Uterus (tissue), 2 donors: Measurements from ENCODE around the gene TRMU.

Experiments used
- POLR2A ChIP-seq, 2 donors: fragments of 450-650 bp; IDR thresholded peaks; one replicate each; pipeline ENCODE4 v1.6.1; 2016; ENCODE audit warnings: antibody characterized with exemption in 2 of 2, mild to moderate bottlenecking in 1 of 2, moderate library complexity in 1 of 2
- TF ChIP-seq, protein P1 (sequence below), 4 experiments: fragments of 200-600 bp in 2 of 4; fragments of 450-650 bp in 2 of 4; sonication (generic) in 2 of 4; IDR thresholded peaks; one replicate each; pipeline ENCODE4 v1.5.1; 2016 to 2019; ENCODE audit warnings: antibody characterized with exemption in 4 of 4, mild to moderate bottlenecking in 2 of 4, moderate library complexity in 1 of 4

DNA sequence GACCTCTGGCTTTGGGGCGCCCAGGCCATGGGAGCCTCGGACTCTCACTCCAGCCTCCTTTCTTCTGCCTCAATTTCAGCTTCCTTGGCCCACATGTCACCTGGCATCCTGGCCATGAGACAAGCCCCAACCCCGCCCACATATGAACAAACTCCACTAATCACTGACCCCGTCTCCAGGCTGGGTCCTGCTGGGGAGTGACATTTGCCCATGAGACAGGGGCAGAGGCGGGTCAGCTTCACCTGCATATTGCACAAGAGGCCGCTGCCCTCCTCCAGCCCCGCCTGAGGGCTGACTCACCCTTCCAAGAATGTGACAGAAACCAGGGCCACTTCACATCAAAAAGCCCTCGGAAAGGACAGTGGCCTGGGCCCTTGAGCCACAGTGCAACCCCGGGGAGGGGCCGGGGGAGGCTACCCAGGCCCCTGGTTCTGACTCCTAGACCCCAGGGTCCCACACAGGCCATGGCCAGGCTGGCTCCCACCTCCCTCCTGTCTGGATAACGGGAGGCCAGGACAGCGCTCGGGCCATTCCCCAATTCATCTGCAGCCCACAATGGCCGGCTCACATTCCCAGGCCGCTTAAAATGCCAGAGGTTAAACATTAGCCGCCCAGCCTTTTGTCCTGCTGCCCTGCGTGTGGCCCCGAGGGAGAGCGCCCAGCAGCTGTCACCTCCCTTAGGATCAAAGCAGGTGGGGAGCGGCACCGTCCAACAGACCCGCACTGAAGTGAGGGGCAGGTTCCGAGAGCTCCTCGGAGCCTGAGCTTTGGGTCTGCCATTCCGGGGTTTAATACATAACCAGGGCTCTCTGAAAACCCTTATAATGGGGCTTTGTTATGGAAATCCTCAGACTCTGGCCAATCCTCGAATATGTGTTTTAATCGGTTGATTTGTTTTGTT, 42.3 kb downstream of the TRMU start:
- TF ChIP-seq, protein P1, sequence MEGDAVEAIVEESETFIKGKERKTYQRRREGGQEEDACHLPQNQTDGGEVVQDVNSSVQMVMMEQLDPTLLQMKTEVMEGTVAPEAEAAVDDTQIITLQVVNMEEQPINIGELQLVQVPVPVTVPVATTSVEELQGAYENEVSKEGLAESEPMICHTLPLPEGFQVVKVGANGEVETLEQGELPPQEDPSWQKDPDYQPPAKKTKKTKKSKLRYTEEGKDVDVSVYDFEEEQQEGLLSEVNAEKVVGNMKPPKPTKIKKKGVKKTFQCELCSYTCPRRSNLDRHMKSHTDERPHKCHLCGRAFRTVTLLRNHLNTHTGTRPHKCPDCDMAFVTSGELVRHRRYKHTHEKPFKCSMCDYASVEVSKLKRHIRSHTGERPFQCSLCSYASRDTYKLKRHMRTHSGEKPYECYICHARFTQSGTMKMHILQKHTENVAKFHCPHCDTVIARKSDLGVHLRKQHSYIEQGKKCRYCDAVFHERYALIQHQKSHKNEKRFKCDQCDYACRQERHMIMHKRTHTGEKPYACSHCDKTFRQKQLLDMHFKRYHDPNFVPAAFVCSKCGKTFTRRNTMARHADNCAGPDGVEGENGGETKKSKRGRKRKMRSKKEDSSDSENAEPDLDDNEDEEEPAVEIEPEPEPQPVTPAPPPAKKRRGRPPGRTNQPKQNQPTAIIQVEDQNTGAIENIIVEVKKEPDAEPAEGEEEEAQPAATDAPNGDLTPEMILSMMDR (IDR thresholded peaks at IDR 0.05), result no peak
- TF ChIP-seq POLR2A (IDR thresholded peaks at IDR 0.05), result no peak
